ENCODE data around the gene RGS4.
A peak's percentile ranks its signal among the peaks of the same experiment; 100 is the strongest.

RGS4 gene

GRCh38 chr1:163069142-163069541 lies at the start of gene RGS4:
RGS4 (plus strand) TSS chr1:163069361; CDS start chr1:163069485, 124 bp downstream.
- DNase-seq, result no peak

GRCh38 chr1:163022129-163022528 lies 47.0 kb upstream of the RGS4 start:
- no peak for DNase-seq

DNA sequence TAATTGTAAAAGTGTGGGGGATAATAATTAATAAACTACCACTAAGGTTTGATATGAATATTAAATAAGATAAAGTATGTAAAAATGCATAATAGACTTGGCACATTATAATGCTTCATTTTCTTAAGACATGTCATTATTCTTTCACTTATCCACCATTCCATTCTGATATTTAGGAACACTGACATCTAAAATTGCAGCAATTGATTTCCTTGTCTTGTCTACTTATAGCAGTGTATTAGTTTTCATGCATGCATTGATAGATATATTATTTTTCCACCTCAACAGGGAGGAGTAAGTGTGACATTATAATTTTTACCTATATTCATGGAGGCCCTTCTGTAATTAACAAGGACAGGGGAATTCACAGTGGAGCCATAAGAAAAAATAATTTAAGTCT lies 41.6 kb upstream of the RGS4 start:
- DNase-seq, result no peak

- DNase-seq, result no peak
Measured at GRCh38 chr1:163029901-163030300, 39.3 kb upstream of the RGS4 start.

GRCh38 chr1:163035446-163036249 lies 33.5 kb upstream of the RGS4 start:
- no peak for DNase-seq

DNA sequence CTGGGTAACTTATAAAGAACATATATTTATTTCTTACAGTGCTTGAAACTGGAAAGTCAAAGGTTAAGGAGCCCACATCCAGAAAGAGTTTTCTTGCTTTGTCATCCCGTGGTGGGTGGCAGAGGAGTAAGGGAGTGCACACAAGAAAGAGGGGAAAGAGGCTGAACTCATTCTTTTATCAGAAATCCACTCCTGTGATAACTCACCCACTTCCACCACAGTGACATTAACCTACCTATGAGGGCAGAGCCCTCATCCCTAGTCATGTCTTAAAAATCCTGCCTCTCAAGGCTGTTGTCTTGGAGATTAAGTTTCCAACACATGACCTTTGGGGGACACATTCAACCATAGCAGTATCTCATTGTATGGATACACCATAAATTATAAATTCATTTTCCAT lies 32.5 kb upstream of the RGS4 start:
- DNase-seq, result no peak

DNA sequence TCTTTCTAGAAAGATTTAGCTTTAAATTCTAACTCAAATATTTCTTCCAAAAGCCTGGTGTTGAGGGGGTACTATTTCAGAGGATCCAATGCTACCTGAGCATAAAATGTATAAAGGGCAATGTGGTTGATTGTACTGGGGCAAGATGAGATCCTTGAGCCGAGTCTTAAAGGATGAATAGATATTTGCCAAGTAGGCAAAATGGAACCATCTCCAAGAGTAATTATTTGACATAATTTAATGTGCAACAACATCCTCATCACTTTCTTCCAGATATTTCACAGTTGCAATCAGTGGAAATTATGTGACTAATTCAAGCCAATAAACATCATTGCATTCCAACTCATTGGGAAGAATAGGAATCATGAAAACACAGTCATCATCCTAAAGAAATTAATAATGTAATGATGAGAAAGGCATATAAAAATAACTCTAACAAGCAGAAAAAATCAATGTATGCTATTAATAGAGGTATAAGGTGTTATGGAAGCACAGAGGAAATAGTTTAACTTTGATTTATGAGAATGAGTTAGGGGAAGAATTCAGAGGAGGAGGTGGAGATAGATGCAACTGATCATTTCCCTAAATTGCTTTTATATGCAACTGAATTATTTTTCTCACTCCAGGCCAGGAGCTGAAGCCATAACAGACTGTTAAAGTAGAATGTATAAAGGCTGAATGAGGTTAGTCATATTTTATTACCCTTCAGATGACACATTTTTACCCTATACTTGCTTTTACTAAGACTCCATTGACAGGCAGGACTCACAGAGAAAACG lies 30.0 kb upstream of the RGS4 start:
- DNase-seq, result no peak

GRCh38 chr1:163039707-163040093 lies 29.5 kb upstream of the RGS4 start:
- no peak for DNase-seq

DNA sequence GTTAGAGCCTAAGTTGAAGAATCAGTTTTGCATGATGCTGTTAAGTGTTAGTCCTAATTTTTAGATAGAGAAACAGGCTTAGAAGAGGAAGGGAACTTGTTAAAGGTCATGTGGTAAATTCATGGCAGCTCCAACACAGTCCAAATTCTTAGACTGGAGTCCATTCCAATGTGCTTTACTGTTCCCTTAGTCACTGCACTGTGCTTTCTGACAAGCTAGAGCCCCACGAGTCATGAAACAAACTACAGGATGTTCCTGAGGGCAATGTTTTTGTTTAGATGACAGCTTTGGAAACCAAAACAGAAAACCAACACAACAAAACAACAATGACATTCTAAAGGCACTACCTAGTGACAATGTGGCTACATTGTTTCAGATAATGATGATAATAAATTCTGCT lies 23.1 kb upstream of the RGS4 start:
- DNase-seq, result no peak

- DNase-seq, result no peak
Measured at GRCh38 chr1:163047951-163048659, 21.1 kb upstream of the RGS4 start.

DNA sequence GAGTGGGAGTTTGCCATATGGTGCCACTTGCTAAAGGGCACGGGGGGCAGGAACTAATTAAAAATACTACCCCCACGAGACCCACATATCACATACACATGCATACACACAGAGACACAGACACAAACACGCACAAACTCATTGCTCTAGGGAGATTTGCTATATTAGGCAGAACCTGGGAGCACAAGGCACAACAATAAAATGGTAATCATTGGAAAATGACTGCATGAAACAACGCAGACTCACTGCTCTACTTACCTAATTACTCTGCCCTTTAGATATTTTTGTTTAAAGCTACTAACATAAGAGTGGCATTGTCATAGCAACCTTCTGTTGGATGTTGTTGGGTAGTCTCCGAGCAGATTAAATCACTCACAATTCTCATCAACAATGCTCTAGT lies 20.3 kb upstream of the RGS4 start:
- DNase-seq, result peak; percentile 20

GRCh38 chr1:163049296-163049695 lies 19.9 kb upstream of the RGS4 start:
- no peak for DNase-seq

DNA sequence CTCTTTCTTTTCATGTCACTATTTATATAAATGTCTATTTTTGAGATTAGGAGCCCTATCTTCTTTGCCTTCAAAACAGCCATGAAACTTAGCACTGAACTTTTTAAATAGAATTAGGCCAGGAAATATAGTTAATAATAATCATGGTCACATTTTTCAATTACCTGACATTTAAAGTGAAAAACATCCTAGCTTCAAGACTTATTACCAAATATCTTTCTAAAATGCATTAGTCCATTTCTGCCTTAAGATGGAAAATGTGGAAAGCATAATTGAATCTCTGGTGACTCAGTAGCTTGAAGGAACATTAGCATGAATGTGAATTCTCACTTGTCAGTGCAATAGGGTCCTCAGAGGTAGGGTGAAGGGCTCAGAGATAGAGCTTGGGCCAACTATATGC lies 18.7 kb upstream of the RGS4 start:
- no peak for DNase-seq

- DNase-seq, result no peak
Measured at GRCh38 chr1:163054181-163054591, 15.0 kb upstream of the RGS4 start.

DNA sequence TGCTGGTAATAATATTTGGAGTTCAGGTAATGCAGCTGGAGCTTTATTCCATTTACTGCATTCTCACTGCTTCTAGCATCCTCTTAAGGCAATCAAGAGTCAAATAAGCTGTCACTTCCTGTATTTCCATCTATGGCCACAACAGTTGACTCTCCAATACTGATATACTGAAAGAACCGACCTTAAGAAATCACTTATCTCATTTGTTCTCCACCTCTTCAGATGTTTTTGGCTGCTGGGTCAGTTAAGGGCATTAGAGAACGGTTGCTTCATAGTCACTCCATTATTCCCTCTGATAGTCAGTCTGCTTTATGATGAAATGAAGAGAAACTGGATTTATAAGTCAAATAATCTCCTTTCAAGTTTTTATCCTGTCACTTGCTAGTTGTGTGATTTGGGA lies 14.2 kb upstream of the RGS4 start:
- no peak for DNase-seq

GRCh38 chr1:163055531-163055930 lies 13.6 kb upstream of the RGS4 start:
- DNase-seq, result no peak

- no peak for DNase-seq
Measured at GRCh38 chr1:163056831-163057230, 12.3 kb upstream of the RGS4 start.

GRCh38 chr1:163060343-163061007 lies 8.7 kb upstream of the RGS4 start:
- DNase-seq, result no peak

DNA sequence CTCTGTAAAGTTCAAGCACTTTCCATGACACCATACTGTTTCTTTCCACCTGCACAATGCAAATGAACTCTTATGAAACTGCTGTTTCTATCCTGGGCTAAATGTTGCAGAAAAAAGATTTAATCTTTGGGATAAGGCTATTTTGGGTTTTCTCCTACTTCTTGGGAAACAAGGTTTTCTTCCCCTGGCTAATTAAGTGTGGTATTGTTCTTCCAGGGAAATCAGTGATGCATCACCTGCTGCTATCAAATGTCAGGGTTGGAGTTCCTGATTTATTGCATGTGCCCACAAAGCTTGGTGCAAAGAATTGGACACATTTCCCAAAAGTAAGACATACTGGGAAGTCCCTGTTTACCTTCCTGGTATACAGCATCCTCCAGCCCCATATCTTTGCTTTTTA lies 6.0 kb upstream of the RGS4 start:
- DNase-seq, result no peak

GRCh38 chr1:163063610-163064009 lies 5.6 kb upstream of the RGS4 start:
- DNase-seq, result no peak

- no peak for DNase-seq
Measured at GRCh38 chr1:163066168-163066567, 3.0 kb upstream of the RGS4 start.

DNA sequence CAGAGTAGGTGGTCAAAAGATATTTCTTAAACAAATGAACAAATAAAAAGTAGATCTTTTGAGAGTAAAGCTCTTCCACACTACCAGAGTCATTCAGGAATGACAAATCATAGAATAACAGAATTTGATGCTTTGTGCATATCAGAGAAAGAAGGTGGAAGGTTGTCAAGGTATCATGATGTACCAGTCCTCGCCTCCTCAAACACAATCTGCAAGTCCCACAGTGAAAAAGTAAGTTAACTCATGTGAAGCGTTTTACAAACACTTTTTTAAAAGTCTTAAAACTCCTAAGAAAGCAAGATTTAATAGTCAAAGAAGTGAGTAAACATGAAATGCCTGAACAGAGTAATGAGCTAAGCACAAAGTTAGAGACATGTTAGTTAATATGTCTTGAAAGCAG lies 2.5 kb upstream of the RGS4 start:
- no peak for DNase-seq

DNA sequence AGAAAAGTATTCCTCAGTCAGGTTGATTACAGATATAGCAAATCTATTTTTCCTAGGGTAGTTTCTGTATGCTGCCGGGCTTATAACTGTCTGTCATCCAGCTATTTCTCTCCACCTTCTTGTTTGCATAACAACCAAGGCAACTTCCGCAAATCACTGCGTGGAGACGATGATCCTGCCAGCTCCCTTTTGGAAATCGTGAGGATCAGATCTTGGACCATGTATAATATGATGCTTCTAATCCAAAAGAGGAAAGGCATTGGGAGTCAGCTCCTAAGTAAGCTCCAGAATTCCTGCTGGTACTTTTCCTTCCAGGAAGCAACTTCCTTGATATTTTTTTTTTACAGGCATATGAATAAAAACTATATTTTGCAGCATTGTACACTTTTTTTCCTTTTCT lies 445 bp upstream of the RGS4 start:
- DNase-seq, result no peak

Measured in NCI-H1105 treated with DMSO at 0.1 percent for 48 hours (cell line).